Stimulated activated CD8-positive, alpha-beta memory T cell treated with anti-CD3 and anti-CD28 coated beads, Interleukin-7, amount 100 ng/mL, for 4 hours (primary cell): ENCODE measurements around the gene TSNAX.

ENCODE experiments used
- DNase-seq, 2 donors: peaks; one replicate each; pipeline ENCODE4 v3.0.0-alpha.2; 2020; ENCODE audit warnings: low read depth in 2 of 2

The TSNAX gene

GRCh38 chr1:231518485-231519034, 9.9 kb upstream of the TSNAX start:
- no peak for DNase-seq

- no peak for DNase-seq
Observed at GRCh38 chr1:231519166-231519565, 9.3 kb upstream of the TSNAX start.

- DNase-seq = no peak
Observed at GRCh38 chr1:231522038-231522437, 6.4 kb upstream of the TSNAX start.

GRCh38 chr1:231522931-231523642, 5.4 kb upstream of the TSNAX start:
- no peak for DNase-seq

GRCh38 chr1:231523816-231524215, 4.7 kb upstream of the TSNAX start:
- DNase-seq = no peak

GRCh38 chr1:231526536-231526935, 1.9 kb upstream of the TSNAX start:
- DNase-seq = no peak

- DNase-seq = no peak
Observed at GRCh38 chr1:231527586-231528171, 790 bp upstream of the TSNAX start.

- DNase-seq = no peak
Observed at GRCh38 chr1:231533240-231533639, 4.8 kb downstream of the TSNAX start.

- no peak for DNase-seq
Observed at GRCh38 chr1:231534703-231535159, 6.3 kb downstream of the TSNAX start.

- no peak for DNase-seq
Observed at GRCh38 chr1:231536099-231536498, 7.6 kb downstream of the TSNAX start.

- no peak for DNase-seq
Observed at GRCh38 chr1:231540847-231541246, 12.4 kb downstream of the TSNAX start.

- DNase-seq = no peak
Observed at GRCh38 chr1:231541842-231542241, 13.4 kb downstream of the TSNAX start.

GRCh38 chr1:231544943-231545592, 16.6 kb downstream of the TSNAX start:
- no peak for DNase-seq

- no peak for DNase-seq
Observed at GRCh38 chr1:231546693-231547092, 18.2 kb downstream of the TSNAX start.

- DNase-seq = no peak
Observed at GRCh38 chr1:231549733-231550447, 21.4 kb downstream of the TSNAX start.

GRCh38 chr1:231550448-231550781, 21.9 kb downstream of the TSNAX start:
- DNase-seq = no peak

GRCh38 chr1:231553320-231553719, 24.9 kb downstream of the TSNAX start:
- no peak for DNase-seq

- no peak for DNase-seq
Observed at GRCh38 chr1:231554969-231555368, 26.5 kb downstream of the TSNAX start.

GRCh38 chr1:231557411-231557810, 28.9 kb downstream of the TSNAX start:
- no peak for DNase-seq

GRCh38 chr1:231557898-231558707, 29.6 kb downstream of the TSNAX start:
- no peak for DNase-seq

GRCh38 chr1:231558708-231559185, 30.3 kb downstream of the TSNAX start:
- no peak for DNase-seq
